K562 (cell line): Measurements from ENCODE around the gene PTRH2. TPM values are rescaled to one million over a fixed set of nuclear protein-coding genes. Genes with fewer than 3 reads are reported as not detected.

ENCODE experiments used
- ATAC-seq: fragments of 200-7000 bp; cut with Tn5 transposase; 3 replicates; pipeline ENCODE4 v1.9.1; 2020; ENCODE audit warnings: moderate library complexity
- BruUV-seq: library from RNA; stranded (reverse); fragments of 400-500 nt; replicated peaks from 2 replicates; lab custom pipeline; 2021; lab: Mats Ljungman, UMichigan
- CTCF ChIA-PET: fragments of 300-600 bp; formaldehyde crosslinking; extraction: SDS; loops from one replicate; lab custom pipeline; 2021; ENCODE audit warnings: low intra/inter-chr PET ratio; lab: Yijun Ruan, JAX
- POLR2A ChIA-PET: fragments of 300-600, 350-650 bp; sonication (Branson Sonifier 250); formaldehyde crosslinking; extraction: SDS; loops from one replicate; lab custom pipeline; 2021; ENCODE audit warnings: antibody characterized with exemption, inconsistent platforms; lab: Yijun Ruan, JAX
- DNase-seq, 4 experiments: peaks; one replicate each; pipeline versions ENCODE4 v3.0.0 to v3.0.0-alpha.2; 2011 to 2018; ENCODE audit warnings: low spot score in 3 of 4, mixed read lengths in 3 of 4; ENCODE audit errors: extremely low read depth in 1 of 4
- FAIRE-seq: peaks from 2 replicates; lab custom pipeline; 2011; peaks lifted over from hg19 to GRCh38; lab: Jason Lieb, UNC
- H2AFZ ChIP-seq: 2 replicates; pipeline ENCODE4 v1.6.0; 2011; ENCODE audit warnings: low read depth, low read length, control low read depth, inconsistent platforms
- H3K27ac ChIP-seq: fragments of 200-600 bp; 3 replicates; pipeline ENCODE4 v1.8.0; 2011; ENCODE audit warnings: low read depth, mild to moderate bottlenecking, control low read depth, inconsistent platforms, low read length, moderate library complexity, mixed read lengths; ENCODE audit errors: extremely low read depth
- H3K27me3 ChIP-seq, 2 experiments: fragments of 300-600 bp in 1 of 2; 2 replicates in 1 of 2; 3 replicates in 1 of 2; pipeline versions ENCODE4 v1.6.0 to v1.8.0; 2011; ENCODE audit warnings: inconsistent platforms in 2 of 2, low read length in 2 of 2, mild to moderate bottlenecking in 1 of 2, mixed read lengths in 1 of 2, moderate library complexity in 1 of 2; ENCODE audit not compliant: control insufficient read depth in 2 of 2, insufficient read depth in 2 of 2
- H3K36me3 ChIP-seq: fragments of 300-600 bp; 3 replicates; pipeline ENCODE4 v1.8.0; 2011; ENCODE audit warnings: mild to moderate bottlenecking, low read length, inconsistent platforms; ENCODE audit not compliant: control insufficient read depth, insufficient read depth
- H3K4me1 ChIP-seq, 2 experiments: fragments of 200-600 bp in 1 of 2; replicated peaks in 1 of 2; 2 replicates in 1 of 2; 3 replicates in 1 of 2; pipeline versions ENCODE4 v1.5.1 to v1.8.0; 2011; ENCODE audit warnings: inconsistent platforms in 2 of 2, low read length in 2 of 2, mild to moderate bottlenecking in 1 of 2, mixed read lengths in 1 of 2, moderate library complexity in 1 of 2; ENCODE audit not compliant: control insufficient read depth in 2 of 2, insufficient read depth in 2 of 2
- H3K4me2 ChIP-seq: 2 replicates; pipeline ENCODE4 v1.6.1; 2011; ENCODE audit warnings: low read length, control low read depth, inconsistent platforms, mixed read lengths; ENCODE audit not compliant: insufficient read depth
- H3K4me3 ChIP-seq: fragments of 200-600 bp; sonication (generic), shearing (Covaris generic); 2 replicates; pipeline ENCODE4 v1.5.1; 2016; ENCODE audit warnings: control low read depth, inconsistent platforms
- H3K79me2 ChIP-seq: fragments of 200-600 bp; 3 replicates; pipeline ENCODE4 v1.8.0; 2011; ENCODE audit warnings: low read length, inconsistent platforms; ENCODE audit not compliant: control insufficient read depth, insufficient read depth
- H3K9ac ChIP-seq, 2 experiments: 2 replicates each; pipeline versions ENCODE4 v1.6.0 to v1.6.1; 2011; ENCODE audit warnings: low read depth in 2 of 2, low read length in 2 of 2, control low read depth in 1 of 2, inconsistent platforms in 1 of 2, mild to moderate bottlenecking in 1 of 2, mixed read lengths in 1 of 2; ENCODE audit not compliant: insufficient read depth in 1 of 2
- H3K9me1 ChIP-seq: one replicate; pipeline ENCODE4 v1.6.0; 2011; ENCODE audit warnings: inconsistent platforms, mild to moderate bottlenecking, low read length, moderate library complexity; ENCODE audit not compliant: control insufficient read depth, insufficient read depth
- H3K9me3 ChIP-seq: replicated peaks from 2 replicates; pipeline ENCODE4 v1.5.1; 2011; ENCODE audit warnings: low read depth, low read length, inconsistent platforms; ENCODE audit not compliant: control insufficient read depth, insufficient read depth
- H4K20me1 ChIP-seq: replicated peaks from 2 replicates; pipeline ENCODE4 v1.6.1; 2011; ENCODE audit warnings: low read length, inconsistent platforms, mixed read lengths; ENCODE audit not compliant: control insufficient read depth, insufficient read depth
- MXI1 ChIP-seq: IDR thresholded peaks from 2 replicates; pipeline ENCODE4 v1.6.1; 2011; ENCODE audit warnings: low read depth, mild to moderate bottlenecking, improper control_type of control experiment, low read length
- ZFX ChIP-seq: sonication (generic); formaldehyde crosslinking; IDR thresholded peaks from 2 replicates; pipeline ENCODE4 v1.8.0; 2022; ENCODE audit warnings: mild to moderate bottlenecking, missing genetic modification reagents, moderate library complexity
- ZNF175 ChIP-seq: fragments of 200-800 bp; sonication (Bioruptor generic); IDR thresholded peaks from 2 replicates; pipeline ENCODE4 v1.6.1; 2016; ENCODE audit warnings: low read depth, mild to moderate bottlenecking, missing genetic modification characterization, missing compliant biosample characterization
- ZNF212 ChIP-seq: fragments of 450-650 bp; formaldehyde crosslinking; IDR thresholded peaks from 2 replicates; pipeline ENCODE4 v1.4.0; 2020; ENCODE audit warnings: mild to moderate bottlenecking
- ZNF239 ChIP-seq: fragments of 250-450 bp; sonication (Bioruptor Pico); IDR thresholded peaks from 2 replicates; pipeline ENCODE4 v1.4.0; 2020; ENCODE audit warnings: mild to moderate bottlenecking
- in situ Hi-C: fragments of 300-500 bp; cut with MboI; formaldehyde crosslinking; loops from 4 replicates; pipeline ENCODE4 v1.15.0; 2018; ENCODE audit warnings: inconsistent platforms, mixed read lengths
- intact Hi-C: fragments of 100-400 bp; cut with micrococcal nuclease; formaldehyde crosslinking; loops from 2 replicates; pipeline ENCODE4 v1.14.2; 2022
- polyA plus RNA-seq, 8 experiments: library from polyadenylated mRNA; depleted of rRNA in 4 of 8; stranded (reverse) in 5 of 8; unstranded in 3 of 8; fragments of >200 nt; fragmentation: Nextera tagmentation in 2 of 8; fragmentation: Illumina TruSeq in 1 of 8; extraction: Ambion mirVana in 2 of 8; extraction: Trizol in 1 of 8; gene quantifications; 2 replicates each; pipeline versions ENCODE4 v1.2.1 to v1.2.3, GENCODE V29; 2011 to 2014; ENCODE audit warnings: inconsistent platforms in 1 of 8, missing spikeins in 1 of 8
- total RNA-seq, 7 experiments: library from RNA; depleted of rRNA in 6 of 7; stranded (reverse); fragments of >200 nt in 6 of 7; fragmentation: Illumina TruSeq in 2 of 7; extraction: Trizol in 2 of 7; gene quantifications; 2 replicates each; pipeline versions ENCODE4 v1.2.1 to v1.2.3, GENCODE V29; 2011 to 2021; ENCODE audit warnings: low replicate concordance in 1 of 7
- TF ChIP-seq, protein P1 (sequence below): fragments of 200-800 bp; sonication (Bioruptor generic); IDR thresholded peaks from 2 replicates; pipeline ENCODE4 v1.6.1; 2017; ENCODE audit warnings: missing genetic modification characterization, missing compliant biosample characterization
- TF ChIP-seq, protein P2 (sequence below): sonication (generic); IDR thresholded peaks from 2 replicates; pipeline ENCODE4 v1.6.1; 2016
- TF ChIP-seq, protein P3 (sequence below): fragments of 250-450 bp; sonication (Bioruptor Pico); IDR thresholded peaks from 2 replicates; pipeline ENCODE4 v1.9.0; 2021; ENCODE audit warnings: mild to moderate bottlenecking, inconsistent platforms
- TF ChIP-seq, protein P4 (sequence below): sonication (generic); formaldehyde crosslinking; IDR thresholded peaks from 2 replicates; pipeline ENCODE4 v1.8.0; 2022; ENCODE audit warnings: mild to moderate bottlenecking, missing genetic modification reagents

PTRH2 gene
- total and polyA plus RNA-seq, 9 of the 15 experiments (the other 6 are each of a cell fraction or from before 2014, with no cell fraction given): 53.1 to 210 (median 126) TPM

DNA sequence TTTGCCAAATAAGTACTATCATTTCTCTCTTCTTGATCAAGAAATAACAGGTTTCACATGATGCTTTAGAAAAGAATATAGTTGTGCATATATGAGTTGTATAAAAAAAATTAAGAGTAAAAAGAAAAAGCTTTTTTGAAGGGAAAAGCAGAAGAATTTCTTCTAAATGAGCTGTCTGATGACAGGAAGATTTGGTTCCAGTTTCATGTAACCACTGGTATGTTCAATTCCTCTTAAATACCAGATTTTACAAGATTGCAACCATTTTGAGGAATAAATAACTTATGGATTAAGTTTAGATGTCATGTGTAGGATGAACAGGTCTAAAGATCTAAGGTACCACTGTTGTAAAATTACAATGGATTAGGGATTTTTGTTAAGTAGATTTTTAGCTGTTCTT is 45.2 kb upstream of the PTRH2 start:
- Histone ChIP-seq H3K9ac (no peak overlapping the region), H3K27me3 (no peaks in the 10 kb centered on the region), H3K4me3 (no peak overlapping the region), H3K4me2 (no peak overlapping the region), H3K27ac (no peak overlapping the region), H3K9me3 (no peaks in the 10 kb centered on the region), H3K4me1 (peaks cover 0 to 5% of the 10 kb centered on the region in 2 experiments; a peak in 2 of 5 replicates), H3K36me3 (peaks cover 16% of the 10 kb centered on the region), H3K79me2 (no peaks in the 10 kb centered on the region; the same call in 2 of the 3 replicates), H2AFZ (no peak overlapping the region), H3K9me1 (no peaks in the 10 kb centered on the region), H4K20me1 (no peaks in the 10 kb centered on the region)
- ChIA-PET POLR2A (interaction anchor here (0.6 to 5.4 kb wide), 8 partner anchors 27 to 975 kb away, joined by 3 to 87 read pairs (median 4); no protein-coding TSS in a partner anchor), CTCF (interaction anchor here (2.9 to 3.5 kb wide), 2 partner anchors 86 to 107 kb away, joined by 18 to 54 read pairs; no protein-coding TSS in a partner anchor)
- no peak for ATAC-seq
- TF ChIP-seq ZFX (CRISPR knock-in tag): no peak
- TF ChIP-seq ZNF175 (CRISPR knock-in tag): no peak
- no peak for TF ChIP-seq MXI1
- no peak for TF ChIP-seq ZNF212 (CRISPR knock-in tag)
- TF ChIP-seq, protein P1, sequence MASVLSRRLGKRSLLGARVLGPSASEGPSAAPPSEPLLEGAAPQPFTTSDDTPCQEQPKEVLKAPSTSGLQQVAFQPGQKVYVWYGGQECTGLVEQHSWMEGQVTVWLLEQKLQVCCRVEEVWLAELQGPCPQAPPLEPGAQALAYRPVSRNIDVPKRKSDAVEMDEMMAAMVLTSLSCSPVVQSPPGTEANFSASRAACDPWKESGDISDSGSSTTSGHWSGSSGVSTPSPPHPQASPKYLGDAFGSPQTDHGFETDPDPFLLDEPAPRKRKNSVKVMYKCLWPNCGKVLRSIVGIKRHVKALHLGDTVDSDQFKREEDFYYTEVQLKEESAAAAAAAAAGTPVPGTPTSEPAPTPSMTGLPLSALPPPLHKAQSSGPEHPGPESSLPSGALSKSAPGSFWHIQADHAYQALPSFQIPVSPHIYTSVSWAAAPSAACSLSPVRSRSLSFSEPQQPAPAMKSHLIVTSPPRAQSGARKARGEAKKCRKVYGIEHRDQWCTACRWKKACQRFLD (CRISPR knock-in tag): no peak
- TF ChIP-seq, protein P2, sequence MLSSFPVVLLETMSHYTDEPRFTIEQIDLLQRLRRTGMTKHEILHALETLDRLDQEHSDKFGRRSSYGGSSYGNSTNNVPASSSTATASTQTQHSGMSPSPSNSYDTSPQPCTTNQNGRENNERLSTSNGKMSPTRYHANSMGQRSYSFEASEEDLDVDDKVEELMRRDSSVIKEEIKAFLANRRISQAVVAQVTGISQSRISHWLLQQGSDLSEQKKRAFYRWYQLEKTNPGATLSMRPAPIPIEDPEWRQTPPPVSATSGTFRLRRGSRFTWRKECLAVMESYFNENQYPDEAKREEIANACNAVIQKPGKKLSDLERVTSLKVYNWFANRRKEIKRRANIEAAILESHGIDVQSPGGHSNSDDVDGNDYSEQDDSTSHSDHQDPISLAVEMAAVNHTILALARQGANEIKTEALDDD: no peak
- TF ChIP-seq ZNF239 (CRISPR knock-in tag): no peak
- TF ChIP-seq, protein P3, sequence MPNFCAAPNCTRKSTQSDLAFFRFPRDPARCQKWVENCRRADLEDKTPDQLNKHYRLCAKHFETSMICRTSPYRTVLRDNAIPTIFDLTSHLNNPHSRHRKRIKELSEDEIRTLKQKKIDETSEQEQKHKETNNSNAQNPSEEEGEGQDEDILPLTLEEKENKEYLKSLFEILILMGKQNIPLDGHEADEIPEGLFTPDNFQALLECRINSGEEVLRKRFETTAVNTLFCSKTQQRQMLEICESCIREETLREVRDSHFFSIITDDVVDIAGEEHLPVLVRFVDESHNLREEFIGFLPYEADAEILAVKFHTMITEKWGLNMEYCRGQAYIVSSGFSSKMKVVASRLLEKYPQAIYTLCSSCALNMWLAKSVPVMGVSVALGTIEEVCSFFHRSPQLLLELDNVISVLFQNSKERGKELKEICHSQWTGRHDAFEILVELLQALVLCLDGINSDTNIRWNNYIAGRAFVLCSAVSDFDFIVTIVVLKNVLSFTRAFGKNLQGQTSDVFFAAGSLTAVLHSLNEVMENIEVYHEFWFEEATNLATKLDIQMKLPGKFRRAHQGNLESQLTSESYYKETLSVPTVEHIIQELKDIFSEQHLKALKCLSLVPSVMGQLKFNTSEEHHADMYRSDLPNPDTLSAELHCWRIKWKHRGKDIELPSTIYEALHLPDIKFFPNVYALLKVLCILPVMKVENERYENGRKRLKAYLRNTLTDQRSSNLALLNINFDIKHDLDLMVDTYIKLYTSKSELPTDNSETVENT (CRISPR knock-in tag): no peak
- TF ChIP-seq, protein P4, sequence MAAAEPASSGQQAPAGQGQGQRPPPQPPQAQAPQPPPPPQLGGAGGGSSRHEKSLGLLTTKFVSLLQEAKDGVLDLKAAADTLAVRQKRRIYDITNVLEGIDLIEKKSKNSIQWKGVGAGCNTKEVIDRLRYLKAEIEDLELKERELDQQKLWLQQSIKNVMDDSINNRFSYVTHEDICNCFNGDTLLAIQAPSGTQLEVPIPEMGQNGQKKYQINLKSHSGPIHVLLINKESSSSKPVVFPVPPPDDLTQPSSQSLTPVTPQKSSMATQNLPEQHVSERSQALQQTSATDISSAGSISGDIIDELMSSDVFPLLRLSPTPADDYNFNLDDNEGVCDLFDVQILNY (CRISPR knock-in tag): no peak
- intact Hi-C loops (loop anchor here (2.0 kb wide), 1 partner anchor 32 kb away; no protein-coding TSS in a partner anchor), in situ Hi-C loops (no loop called here)
- no peak for FAIRE-seq
- no peak for DNase-seq
- BruUV-seq: no TSS peak
